GM19438 (cell line): ENCODE measurements around the gene HOXC9.

Experiments used
- ATAC-seq: cut with Tn5 transposase; IDR thresholded peaks from one replicate; pipeline ENCODE4 v1.9.1; 2021; ENCODE audit warnings: low read depth; ENCODE audit not compliant: unreplicated experiment

HOXC9 gene

DNA sequence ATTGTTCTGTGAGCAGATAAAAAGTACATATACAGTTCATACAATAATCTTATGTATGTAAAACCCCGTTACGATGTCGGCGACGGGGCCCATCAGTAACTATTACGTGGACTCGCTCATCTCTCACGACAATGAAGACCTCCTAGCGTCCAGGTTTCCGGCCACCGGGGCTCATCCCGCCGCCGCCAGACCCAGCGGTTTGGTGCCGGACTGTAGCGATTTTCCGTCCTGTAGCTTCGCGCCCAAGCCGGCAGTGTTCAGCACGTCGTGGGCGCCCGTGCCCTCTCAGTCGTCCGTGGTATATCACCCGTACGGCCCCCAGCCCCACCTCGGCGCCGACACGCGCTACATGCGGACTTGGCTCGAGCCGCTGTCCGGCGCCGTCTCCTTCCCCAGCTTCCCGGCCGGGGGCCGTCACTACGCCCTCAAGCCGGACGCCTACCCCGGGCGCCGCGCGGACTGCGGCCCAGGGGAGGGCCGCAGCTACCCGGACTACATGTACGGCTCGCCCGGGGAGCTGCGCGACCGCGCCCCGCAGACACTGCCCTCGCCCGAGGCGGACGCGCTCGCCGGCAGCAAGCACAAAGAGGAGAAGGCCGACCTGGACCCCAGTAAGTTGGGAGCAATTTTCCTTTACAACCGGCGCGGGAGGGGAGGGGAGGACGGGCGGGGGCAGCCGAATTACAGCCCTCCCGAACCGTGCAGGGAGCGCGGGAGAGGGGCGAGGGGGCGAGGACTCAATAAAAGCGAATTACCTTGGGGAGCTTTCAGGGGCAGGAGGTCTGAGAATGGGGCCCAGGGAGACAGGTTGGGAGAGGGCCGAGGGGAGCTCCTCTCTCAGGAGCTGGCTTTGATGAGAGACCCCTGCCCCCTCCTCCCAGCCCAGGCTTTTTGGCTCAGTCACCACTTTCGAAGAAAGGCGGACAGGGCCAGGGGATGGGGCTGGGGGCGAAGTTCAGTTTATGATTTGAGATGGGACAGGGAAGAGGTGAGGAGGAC is at the start of gene HOXC9:
HOXC9 (plus strand) TSS at position 46 of the 999 bp plus-strand sequence; CDS start at position 74, 28 bp downstream.
- no peak for ATAC-seq

DNA sequence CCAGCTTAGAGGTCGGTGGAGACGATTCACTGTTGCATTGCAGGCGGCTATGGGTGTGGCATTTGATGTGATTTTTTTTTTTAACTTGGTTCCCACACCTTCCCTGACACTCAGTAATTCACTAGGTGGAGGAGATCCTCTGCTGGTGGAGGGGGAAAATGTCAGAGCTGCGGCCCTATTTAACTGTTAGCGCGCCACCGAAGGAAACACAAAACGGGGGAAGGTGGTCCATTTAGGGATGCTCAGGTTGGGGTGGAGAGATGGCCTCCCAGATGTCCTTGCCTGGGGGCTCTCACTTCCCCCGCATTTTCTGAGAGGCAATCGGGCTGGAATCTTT is 49.6 kb upstream of the HOXC9 start:
- ATAC-seq: no peak

DNA sequence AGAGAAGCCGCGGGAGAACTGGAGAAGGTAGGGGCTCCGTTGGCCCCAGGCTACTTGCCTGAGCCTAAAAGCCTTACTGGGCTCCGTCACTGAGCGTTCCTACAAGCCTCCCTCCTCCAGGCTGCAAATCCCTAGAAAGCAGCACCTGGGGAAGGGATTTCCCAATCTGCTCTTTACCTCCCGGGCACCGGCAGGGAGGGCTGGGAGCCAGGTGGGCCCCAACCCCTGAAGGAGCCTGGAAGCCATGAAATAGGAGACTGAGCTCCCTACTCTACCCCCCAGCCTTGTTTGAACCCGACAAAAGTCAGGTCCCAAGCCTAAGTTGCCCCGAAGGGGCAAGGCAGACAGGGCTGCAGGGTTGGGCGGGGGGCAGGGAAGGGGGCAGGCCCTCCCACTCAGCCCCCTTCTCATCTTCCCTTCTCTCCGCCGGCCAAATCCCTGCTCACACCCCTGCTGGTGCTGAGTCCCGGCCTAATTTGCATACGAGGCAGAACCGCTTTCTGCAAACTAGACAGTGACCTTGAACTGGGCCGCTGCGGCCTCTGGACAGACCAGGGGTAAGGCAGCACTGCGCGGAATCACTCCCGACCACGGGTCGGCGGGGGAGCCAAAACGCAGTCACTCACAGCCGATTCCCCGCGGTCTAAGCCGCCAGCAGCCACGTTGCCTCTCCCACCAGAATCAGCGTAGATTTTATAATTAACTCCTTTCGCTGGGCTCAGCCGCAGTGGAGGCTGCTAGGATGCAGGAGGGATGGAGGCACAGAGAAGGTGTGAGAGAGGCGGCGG is 49.0 kb upstream of the HOXC9 start:
- ATAC-seq: no peak

DNA sequence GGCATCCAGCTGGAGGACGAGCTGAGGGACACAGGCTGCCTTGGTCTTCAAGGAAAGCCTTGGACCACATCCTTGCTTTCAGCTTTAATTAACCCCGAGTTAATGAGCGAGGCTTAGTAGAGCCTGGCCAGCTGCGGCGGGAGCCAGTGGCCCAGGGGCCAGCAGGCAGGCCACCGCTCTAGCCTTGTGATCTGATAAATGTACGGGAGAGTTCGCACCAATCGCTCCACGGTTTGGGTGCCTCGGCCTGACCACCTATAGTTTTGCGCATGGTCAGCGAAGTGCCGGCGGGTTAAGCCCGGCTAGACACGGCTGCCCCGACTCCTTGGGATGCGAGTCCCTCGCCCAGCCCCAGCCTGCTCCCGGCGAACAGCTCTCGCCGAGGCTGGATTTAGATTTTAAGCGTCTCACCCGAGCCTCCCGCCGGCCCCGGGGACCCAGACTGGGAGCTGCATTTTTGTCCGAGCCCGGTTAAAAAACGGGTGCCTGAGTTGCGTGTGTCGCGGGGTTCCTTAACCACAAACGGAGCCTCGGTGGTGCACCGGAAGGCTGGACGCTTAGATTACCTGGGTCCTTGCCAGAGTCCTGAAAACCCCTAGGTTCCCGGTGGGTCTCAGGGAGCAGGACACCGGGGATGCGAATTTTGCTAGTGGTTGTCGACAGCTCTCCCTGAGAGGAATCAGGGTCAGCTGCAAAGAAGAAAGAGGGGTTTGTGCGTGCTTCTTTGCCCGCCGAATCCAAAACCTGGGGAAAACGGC is 48.2 kb upstream of the HOXC9 start:
- ATAC-seq: no peak

DNA sequence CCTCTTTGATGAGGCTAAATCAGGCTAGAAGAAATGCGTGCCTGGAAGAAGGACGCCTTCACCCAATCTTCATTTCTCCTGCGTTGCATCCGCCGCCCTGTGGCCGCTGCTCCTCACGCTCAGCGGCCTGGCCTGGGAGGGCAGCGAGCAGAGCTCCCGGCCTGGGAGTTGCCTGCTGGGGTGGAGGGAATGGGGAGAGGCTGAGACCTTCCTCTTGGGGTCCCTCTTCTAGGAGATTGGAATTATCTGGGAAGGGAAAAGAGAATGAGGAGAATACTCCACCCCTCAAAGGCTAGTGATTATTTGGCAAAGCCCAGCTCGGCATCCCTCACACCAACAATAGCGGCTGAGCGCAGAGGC is 47.6 kb upstream of the HOXC9 start:
- no peak for ATAC-seq

DNA sequence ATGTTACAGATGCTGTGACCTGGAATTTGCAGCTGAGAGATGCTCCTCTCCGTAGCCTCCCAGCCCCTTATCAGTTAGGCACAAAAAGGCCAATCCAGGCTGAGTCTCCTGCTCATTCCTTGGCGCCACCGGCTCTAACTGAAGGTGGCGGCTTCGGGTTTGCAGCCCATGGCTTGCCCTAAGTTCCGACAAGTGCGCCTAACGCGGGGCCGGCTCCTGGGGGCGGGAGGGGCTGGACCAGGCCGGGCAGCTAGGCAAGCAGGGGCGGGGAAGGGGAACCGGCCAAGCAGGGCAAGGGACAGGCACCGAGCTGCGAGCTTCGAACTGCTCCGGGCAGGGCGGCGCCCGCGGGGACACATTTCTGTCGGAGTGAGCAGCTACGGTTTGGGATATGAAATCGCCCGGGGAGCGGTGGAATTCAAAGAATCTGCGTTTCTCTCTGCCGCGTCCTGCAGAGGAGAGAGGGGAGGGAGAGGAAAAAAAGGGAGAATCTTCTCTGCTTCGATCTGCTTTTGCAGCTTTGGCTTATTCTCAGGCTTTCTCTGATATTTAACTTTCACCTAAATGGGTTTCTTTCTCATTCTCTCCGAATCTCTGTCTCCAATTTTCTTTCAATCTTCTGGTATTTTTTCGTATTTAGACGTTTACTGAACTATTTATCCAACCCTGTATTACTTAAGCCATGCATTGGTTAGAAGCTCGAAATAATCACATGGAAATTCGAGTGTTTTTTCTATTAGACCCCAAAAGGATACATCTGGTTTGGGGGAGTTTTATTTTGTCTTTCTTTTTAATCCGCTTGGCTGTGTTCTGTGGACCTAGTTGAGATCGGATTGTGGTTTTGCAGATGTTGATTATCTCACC is 46.9 kb upstream of the HOXC9 start:
- no peak for ATAC-seq

DNA sequence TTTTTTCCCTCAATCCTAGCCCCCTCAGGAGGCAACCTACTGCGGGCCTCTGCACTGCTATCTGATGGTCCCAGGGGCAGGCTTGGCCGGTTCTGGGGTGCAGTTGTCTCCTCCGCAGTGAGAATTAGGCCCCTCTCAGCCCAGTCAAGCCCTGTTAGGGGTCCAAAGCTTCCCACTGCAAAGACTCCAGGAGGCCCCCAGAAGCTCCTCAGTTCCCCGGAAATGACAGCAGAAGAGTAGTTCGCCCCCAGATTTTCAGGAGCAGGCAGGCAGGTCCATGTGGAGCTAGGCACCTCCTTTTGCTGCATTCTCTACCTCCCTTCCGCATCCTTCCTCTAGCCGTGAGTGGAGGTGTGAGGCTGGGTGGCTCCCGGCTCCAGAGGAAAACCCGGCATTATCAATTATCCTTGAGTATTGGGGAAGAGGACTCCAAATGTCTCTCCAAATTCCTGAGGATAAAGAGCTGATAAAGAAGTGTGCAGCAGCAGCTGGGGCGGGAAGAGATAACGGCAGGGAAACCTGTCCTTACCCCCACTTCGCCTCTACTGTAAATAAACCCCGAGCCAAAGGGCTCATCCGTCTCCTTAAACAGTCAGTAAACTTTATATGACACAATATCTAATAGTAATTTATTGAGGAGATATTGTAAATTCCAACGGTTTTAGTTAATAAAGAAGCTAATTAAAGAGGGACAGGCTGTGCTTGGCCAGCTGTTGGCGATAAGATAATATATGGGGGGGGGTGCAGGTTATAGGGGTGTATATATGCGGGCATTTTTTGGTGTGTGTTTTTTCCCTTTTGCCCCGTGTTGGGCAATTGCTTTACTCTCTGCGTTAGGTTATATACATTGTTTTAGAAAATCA is 45.9 kb upstream of the HOXC9 start:
- no peak for ATAC-seq

DNA sequence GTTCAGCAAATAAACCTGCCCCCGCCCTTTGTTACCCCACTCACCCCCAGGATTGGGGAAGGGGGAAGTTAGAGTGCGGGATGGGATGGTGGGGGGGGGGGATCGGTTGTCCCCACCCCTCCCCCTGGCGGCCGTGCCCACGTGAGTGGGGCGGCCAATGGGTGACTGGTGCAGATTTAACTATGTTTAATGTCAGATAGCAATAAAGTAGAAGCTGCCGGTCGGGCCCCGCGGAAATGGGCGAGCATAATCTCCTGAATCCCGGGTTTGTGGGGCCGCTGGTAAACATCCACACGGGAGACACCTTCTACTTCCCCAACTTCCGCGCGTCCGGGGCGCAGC is 45.3 kb upstream of the HOXC9 start, which contains the start of gene HOXC12:
HOXC12 (plus strand) TSS at position 210 of the 342 bp plus-strand sequence; CDS start at position 237, 27 bp downstream.
- no peak for ATAC-seq

DNA sequence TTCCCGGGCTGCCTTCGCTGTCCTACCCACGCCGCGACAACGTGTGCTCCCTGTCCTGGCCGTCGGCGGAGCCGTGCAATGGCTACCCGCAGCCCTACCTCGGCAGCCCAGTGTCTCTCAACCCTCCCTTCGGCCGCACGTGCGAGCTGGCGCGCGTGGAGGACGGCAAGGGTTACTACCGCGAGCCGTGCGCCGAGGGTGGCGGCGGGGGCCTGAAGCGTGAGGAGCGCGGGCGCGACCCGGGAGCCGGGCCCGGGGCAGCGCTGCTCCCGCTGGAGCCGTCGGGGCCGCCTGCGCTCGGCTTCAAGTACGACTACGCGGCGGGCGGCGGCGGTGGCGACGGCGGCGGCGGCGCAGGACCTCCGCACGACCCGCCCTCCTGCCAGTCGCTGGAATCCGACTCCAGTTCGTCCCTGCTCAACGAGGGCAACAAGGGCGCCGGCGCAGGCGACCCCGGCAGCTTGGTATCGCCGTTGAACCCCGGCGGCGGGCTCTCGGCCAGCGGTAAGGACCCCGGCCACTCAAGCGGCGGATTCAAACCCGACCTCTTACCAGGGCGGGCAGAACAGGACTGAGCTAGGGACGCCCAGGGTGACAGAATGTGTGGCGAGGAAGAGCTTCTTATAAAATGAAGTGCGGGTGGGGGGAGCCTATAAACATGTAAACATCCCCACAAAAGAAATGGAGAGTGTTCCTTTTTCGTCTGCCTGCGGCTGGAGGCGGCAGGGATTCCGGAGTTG is 44.8 kb upstream of the HOXC9 start:
- ATAC-seq: no peak

DNA sequence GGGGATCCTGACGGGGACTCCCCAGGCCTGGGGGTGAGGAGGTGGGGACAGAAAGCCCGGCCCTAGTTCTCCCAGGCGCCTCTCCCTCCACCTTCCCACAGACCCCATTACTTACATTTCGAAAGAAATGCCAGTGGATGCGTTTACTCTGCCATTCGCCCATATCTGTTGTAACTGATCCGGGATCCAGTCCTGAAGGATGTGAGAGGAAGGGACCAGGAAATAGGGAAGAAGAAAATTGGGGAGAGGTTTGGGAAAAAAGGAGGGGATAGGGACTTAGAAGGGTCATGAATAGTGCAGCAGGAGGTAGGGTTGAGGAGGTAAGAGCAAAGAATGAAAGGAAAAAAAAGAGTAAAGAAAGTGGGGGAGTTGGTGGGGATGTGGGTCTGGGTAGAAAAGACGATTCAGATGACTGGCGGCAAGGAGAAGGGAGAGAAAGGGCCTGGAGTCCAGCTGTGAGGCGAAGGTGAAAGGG is 44.1 kb upstream of the HOXC9 start:
- ATAC-seq: no peak

DNA sequence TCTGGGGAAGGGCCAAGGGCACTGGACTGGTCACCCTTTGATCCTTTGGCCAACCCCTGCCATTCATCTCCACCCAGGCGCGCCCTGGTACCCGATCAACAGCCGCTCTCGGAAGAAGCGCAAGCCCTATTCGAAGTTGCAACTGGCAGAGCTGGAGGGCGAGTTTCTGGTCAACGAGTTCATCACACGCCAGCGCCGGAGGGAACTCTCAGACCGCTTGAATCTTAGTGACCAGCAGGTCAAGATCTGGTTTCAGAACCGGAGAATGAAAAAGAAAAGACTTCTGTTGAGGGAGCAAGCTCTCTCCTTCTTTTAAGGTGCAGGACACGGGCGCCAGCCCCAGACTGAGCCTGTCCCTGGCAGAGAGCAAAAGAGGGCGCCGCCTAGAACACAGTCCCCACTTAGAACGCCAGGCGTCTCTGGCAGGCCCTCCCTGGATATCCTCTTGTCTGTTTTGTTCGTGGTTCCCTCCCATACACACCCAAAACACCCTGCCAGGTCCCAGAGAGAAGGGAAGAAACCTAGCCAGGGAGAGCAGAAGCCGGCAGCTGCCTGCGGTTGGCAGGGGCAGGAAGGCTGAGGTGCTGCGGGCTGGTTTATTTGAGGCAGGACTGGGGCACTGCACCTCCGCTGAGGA is 43.6 kb upstream of the HOXC9 start:
- no peak for ATAC-seq

DNA sequence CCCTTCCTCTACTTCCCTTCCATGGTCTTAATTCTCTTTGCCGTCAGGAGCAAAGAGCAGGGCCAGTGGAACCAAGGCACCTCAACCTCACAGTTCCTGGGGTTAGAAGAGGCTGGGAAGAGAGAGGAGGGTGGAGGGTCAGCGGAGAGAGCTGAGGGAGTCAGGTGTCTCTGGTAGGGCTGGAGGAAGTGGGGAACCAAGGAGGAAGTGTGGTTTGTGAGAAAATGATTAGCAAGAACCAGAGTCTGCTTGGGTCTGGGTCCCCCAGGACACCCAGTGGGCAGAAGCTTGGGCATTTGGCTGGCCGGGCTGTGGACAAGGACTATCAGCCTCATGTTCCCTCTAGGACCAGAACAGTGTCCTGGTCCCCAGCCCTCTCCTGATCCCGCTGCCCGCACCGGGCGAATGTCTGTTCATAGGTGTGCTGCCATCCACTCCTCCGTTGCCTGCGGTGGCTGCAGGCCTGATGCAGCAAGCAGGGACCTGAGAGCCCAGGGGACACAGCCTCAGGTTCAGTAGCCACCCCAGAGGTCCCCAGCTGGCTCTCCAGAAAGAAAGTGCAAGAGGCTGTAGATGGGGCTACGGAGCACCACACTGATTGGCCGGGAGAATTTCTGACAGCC is 42.9 kb upstream of the HOXC9 start:
- ATAC-seq: no peak

DNA sequence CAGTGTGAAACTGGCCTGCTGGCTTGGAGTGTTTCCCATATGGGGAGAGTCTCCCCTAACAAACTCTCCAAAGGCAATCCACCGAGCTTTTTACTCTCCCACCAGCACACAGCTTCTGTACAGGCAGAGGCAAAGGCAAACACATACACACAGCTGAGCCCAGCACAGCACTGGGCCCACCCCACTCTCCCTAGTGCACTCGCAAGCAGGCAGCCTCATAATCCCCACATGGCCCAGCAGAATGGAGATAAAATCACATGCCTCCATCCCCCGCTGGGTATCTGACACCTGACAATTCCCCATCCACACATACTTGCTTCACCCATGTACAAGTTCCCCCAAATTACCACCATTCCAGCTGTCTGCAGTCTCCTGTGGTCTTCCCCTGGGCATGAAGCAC is 41.8 kb upstream of the HOXC9 start:
- no peak for ATAC-seq

DNA sequence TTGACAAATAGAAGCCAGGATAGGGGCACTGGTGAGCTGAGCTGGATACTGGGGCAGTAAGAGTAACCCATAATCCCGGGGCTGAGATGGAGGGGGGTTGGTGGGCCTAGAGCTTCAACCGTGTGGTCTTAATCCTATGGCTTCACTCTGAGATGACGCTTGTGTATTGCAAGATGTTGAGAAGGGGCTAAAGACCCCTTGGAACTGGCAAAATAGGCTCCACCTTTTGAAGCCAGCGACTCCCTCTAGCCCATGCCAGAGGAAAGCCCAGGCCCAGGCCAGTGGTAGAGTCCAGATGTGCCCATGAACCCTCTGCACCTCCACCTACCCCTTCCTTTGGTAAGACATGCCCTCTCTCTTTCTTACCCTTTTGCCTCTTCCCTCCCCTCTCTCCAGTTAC is 40.6 kb upstream of the HOXC9 start:
- ATAC-seq: no peak

DNA sequence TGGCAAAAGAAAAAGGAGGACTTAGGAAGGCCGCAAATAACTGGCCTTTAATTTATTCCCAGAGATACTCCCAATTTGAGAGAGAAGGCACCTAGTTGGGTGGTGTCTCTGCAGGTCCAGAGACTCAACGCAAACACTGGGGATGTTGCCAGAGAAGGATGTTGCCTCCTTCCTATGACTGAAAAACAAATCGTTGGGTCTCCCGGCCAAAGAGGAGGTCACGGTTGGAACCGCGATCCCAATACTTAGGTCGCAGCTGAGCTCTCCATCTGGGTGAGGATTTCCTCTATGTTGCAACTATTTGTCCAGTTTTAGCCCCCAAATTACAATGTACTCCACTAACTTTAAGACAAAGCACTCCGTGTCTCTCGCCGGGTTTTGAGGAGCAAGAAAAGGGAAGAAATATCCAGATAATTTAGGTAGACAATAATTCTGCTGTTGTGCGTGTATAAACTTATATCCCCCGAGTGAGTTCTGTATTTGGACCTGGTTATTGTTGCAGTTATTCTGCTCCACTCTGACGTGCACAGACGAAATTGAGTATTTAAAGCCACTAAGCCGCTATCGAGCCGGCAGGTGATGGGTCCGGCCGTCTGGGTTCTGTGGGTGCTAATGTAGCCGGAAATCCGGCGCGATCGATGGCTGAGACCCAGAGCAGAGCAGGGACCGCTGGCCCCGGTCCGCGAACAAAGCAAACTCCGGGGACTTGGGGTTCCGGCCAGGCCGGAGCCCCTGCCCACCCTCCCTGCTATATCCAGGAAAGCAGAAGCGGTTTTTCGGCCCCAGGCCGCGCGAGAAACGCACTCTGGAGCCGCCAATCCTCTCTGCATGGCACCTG is 39.6 kb upstream of the HOXC9 start:
- ATAC-seq: no peak

DNA sequence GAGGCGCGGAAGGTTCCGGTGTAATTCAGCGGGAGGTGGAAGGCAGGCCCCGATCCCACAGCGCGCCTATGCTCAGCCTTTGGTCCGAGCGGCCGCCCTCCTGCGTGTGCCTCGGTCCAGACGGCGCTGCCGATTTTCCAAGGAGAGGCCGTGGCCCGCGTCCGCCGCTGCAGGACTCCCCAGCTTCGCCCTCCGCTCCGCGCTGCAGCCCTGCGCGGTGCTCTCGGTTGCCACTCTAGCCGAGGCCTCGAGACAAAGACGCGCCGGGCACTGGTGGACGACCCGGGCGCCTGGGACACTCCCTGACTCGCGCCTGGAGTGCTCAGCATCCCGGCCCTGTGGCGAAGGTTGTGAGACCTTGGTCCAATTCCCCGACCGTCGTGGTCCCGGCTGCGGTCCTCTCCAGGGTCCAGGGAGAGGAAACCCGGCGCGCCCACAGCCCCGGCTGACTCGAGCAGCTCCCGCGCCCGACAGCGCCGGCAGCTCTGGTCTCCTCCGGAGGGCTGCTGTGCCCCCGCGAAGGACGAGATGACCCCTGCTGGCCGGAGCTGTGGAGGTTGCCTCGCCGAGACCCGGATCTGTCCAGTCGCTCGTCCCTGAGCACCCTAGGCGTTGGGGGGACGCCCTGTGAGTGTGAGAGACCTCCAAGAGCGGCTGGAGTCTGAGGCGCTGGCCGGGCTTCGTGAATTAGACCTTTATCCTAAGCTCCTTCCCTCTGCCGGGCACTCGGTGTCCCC is 38.8 kb upstream of the HOXC9 start:
- no peak for ATAC-seq
